Left colon (tissue), 2 donors: Measurements from ENCODE around the gene BMP2K. TPM values are rescaled to one million over a fixed set of nuclear protein-coding genes. Genes with fewer than 3 reads are reported as not detected.

Experiments used
- ATAC-seq: fragments of 200-7000 bp; cut with Tn5 transposase; one replicate; pipeline ENCODE4 v1.9.1; 2020; ENCODE audit warnings: mild to moderate bottlenecking, moderate library complexity
- DNase-seq, 2 donors: peaks; one replicate each; pipeline ENCODE4 v3.0.0-alpha.2; 2020
- intact Hi-C, 2 donors: fragments of 100-400 bp; cut with DNase I in 1 of 2; cut with micrococcal nuclease in 1 of 2; formaldehyde crosslinking; loops; one replicate each; pipeline versions ENCODE4 v1.11.2 to v1.14.0; 2022; cut with DNase I, micrococcal nuclease
- microRNA-seq, 2 donors: library from miRNA; unstranded; fragments of <30 nt; microRNA quantifications; one replicate each; pipeline versions ENCODE4 v1.1.0 to v1.2.0, GENCODE V29; 2020
- total RNA-seq, 2 donors: library from RNA; stranded (reverse); fragmentation: NEBNext Ultra II Directional; extraction: Animal tissue kit (Norgen Biotek cat#: 25700); gene quantifications; one replicate each; pipeline ENCODE4 v1.2.1, GENCODE V29; 2021
- donor health status: DM: no; HTN: no; CAD: no.
- donor health status: DM: yes; HTN: yes; CAD: no.

BMP2K gene
- total RNA-seq, 2 donors from 2014 or later: 56.9 to 63.1 TPM

DNA sequence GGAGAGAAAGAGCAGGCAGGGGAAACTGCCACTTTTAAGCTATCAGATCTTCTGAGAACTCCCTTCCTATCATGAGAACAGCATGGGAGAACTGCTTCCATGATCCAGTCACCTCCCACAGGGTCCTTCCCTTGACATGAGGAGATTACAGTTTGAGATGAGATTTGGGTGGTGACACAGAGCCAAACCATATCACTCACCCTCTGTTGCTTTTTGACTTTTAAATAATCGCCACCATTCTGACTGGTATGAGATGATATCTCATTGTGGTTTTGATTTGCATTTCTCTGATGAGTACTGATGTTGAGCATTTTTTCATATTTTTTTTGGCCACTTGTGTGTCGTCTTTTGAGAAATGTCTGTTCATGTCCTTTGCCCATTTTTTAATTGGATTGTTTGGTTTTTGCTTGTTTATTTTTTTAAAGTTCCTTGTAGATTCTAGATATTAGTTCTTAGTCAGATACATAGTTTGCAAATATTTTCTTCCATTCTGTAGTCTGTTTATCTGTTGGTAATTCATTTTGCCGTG lies 169.6 kb downstream of the BMP2K start:
- no peak for DNase-seq
- intact Hi-C loops: no loop called here
- ATAC-seq: no peak

DNA sequence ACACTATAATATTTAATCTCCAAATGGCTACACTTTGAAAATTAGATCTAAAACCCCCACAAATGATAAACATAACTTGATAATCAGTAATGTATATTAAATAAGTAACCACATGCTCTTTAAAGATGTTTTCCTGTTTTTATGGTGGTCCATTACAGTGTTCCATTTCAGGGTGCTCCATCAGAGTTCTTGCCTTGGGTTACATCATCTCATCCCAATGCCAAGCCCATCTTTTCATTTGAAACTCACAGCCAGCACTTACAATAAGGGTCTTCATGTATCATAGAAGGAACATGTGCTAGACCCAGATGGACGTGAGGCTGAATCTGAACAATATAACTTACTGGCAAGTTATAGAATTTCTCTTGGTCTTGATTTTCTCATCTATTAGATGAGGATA lies 173.6 kb downstream of the BMP2K start:
- intact Hi-C loops: loop anchor here in 1 of 2 donors (10.0 kb wide), 1 partner anchor 625 kb away; no protein-coding TSS in a partner anchor
- DNase-seq (no peak), ATAC-seq (no peak)

DNA sequence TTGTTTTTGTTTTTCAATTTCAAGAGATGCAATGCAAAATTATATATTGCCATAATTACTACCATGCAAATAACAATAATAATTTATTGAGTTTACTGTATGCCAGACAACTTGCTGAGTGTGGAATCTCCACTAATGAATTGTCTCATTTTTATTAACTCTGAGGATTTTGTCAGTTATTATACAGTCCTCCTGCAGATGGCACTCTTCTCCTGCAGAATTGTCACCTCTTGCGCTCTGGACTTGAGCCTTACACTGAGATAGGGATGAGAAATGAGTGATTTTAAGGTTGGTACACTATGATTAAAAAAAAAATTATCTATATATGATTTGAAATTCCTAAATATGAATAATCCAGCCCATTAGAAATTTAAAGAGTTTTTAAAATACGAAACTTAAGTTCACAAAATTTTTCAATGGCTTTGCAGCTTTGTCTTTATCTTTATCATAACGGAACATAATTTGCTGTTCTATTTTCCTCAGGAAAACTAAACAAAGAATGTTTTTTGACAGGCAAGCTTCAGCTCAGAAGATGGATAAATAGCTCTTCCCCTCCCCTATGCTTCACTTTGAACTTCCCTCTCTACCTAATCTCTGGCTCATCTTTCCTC lies 175.8 kb downstream of the BMP2K start:
- ATAC-seq (peak; percentile 57), DNase-seq (no peak)
- intact Hi-C loops: loop anchor here in 1 of 2 donors (10.0 kb wide), 1 partner anchor 623 kb away; no protein-coding TSS in a partner anchor

DNA sequence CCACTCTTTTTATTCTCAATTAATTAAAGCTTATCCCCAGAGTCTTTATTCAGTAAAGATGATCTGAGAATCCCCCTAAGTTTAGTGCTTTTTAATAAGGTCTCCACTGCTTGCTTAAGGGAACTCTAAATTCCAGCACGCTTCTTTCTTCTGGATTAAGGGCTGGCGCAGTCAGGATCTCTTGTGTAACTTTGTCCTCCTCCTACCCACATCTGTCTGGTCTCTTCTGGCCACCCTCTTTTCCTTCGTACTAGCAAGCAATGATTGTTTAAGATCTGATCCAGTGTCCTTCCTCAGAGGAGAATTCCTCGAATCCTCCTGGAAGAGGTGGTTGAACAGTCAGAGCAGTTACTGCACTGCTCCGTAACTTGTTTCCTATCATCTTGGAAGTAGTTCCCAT lies 177.1 kb downstream of the BMP2K start:
- intact Hi-C loops: loop anchor here in 1 of 2 donors (10.0 kb wide), 1 partner anchor 622 kb away; no protein-coding TSS in a partner anchor
- no peak for ATAC-seq
- no peak for DNase-seq

DNA sequence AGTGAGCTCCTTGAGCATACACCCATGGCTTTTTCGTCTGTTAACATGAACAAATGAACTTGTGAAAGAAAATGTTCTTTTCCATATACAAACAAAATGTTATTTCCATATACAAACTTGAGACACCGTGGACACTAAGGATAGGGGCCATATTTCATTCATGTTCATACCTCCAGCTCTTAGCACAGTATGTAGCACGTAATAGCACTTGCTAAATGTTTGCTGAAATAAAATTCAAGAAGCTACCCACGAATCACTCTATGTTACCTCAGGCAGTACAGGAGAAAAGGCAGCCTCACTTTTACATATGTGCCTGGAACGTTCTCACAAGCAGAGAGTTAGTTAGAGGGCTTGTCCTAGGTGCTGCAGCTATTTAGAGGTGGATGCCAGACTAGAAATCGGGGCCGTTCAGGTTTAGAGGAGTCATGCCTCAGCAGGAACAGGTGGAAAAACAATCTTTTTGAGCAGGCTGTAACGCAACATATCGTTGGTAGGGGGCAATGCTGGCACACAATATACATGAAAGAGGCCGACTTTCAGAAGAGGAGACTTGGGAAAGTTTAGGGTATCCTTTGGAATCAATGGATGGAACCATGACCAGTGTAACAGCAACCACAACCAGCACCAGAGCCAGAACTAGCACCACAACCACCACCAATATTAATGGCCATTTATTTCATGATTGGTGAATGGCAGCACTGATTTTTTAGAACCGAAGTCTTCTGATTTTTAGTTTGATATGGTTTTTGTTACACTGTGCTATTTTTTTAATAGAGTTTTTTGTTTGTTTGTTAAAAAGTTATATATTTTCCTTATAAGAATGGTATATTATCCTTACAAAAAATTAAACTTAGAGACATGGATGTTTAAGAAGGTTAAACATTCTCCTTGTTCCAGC lies 177.9 kb downstream of the BMP2K start:
- intact Hi-C loops: loop anchor here in 1 of 2 donors (10.0 kb wide), 1 partner anchor 621 kb away; no protein-coding TSS in a partner anchor
- no peak for ATAC-seq
- DNase-seq: no peak

DNA sequence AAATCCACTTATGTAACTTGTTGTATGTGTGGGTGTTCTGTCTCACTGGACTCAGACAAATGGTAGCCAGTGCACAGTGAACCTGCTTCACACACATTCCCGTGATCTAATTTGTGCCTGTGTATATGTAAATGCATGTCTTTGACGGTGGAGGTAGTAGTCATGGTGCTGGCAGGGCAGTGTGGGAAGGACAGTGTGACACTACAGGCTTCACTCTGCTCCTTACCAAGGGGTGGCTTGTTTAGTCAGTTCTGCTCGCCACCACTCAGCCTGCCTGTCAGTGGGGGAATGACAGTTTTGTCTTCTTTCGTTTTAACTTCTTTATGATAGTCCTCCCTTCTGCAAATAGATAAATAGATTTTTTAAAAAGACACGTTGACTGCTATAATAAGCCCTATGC lies 180.8 kb downstream of the BMP2K start:
- no peak for DNase-seq
- intact Hi-C loops: loop anchor here in 1 of 2 donors (10.0 kb wide), 1 partner anchor 618 kb away; no protein-coding TSS in a partner anchor
- no peak for ATAC-seq

DNA sequence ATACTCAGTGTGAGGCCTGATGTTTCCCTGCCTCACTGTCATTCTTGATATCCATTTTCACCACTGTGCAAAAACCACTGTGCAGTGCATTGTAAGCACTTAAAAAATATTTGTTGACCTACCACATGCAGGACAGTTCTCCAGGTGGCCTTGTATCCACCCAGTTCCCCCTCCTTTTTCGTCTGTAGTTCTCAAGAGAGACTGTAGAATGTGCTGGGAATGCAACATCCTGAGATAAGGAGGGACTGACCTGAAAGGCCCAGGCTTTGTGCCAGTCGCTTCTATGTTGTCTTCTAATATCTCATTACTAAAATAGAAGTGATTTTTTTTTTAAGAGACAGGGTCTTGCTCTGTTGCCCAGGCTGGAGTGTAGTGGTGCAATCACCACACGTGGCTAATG lies 184.8 kb downstream of the BMP2K start:
- intact Hi-C loops: no loop called here
- DNase-seq (no peak), ATAC-seq (no peak)

Small RNA genes within 50 kb of the gene (microRNA-seq; reads per million reads assigned to microRNA genes)
- gene MIR5096: 0 reads per million in 2 donors

Other genes starting within 250 kb of the BMP2K start
- 10 to 100 TPM; 44.8 to 51.9 TPM for gene ANXA3, start 224.6 kb upstream of the BMP2K start, total RNA-seq
- 10 to 100 TPM in 1 of 2 donors, 1 to 10 TPM in 1; 9.7 to 14.5 TPM for gene PAQR3, start 163.1 kb downstream of the BMP2K start, total RNA-seq